Measurements from ENCODE around the gene POLK. TPM values are rescaled to one million over a fixed set of nuclear protein-coding genes. Genes with fewer than 3 reads are reported as not detected.

The POLK gene
- total RNA-seq, 3 donors from 2014 or later = 44.0 to 58.4 (median 44.9) TPM

DNA sequence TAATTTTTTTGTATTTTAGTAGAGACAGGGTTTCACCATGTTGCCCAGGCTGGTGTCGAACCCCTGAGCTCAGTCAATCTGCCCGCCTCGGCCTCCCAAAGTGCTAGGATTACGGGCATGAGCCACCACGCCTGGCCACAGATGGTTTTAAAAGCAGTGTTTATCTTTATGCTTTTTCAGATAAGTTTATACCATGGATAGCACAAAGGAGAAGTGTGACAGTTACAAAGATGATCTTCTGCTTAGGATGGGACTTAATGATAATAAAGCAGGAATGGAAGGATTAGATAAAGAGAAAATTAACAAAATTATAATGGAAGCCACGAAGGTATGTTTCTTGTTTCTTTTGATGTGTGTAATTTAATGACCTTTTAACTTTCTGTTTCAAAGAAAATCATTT is 35.1 kb downstream of the POLK start:
- intact Hi-C loops (cut with DNase I; ENCODE audit: low total_unique reads) = no loop called here
- TF ChIP-seq, protein P1, sequence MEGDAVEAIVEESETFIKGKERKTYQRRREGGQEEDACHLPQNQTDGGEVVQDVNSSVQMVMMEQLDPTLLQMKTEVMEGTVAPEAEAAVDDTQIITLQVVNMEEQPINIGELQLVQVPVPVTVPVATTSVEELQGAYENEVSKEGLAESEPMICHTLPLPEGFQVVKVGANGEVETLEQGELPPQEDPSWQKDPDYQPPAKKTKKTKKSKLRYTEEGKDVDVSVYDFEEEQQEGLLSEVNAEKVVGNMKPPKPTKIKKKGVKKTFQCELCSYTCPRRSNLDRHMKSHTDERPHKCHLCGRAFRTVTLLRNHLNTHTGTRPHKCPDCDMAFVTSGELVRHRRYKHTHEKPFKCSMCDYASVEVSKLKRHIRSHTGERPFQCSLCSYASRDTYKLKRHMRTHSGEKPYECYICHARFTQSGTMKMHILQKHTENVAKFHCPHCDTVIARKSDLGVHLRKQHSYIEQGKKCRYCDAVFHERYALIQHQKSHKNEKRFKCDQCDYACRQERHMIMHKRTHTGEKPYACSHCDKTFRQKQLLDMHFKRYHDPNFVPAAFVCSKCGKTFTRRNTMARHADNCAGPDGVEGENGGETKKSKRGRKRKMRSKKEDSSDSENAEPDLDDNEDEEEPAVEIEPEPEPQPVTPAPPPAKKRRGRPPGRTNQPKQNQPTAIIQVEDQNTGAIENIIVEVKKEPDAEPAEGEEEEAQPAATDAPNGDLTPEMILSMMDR (IDR thresholded peaks at IDR 0.05) = no peak
- TF ChIP-seq POLR2AphosphoS5 (IDR thresholded peaks at IDR 0.05) = no peak
- TF ChIP-seq POLR2A (IDR thresholded peaks at IDR 0.05) = no peak
- Histone ChIP-seq H3K9me3 (no peaks in the 10 kb centered on the region), H3K27ac (no peak overlapping the region), H3K4me3 (no peak overlapping the region), H3K27me3 (no peaks in the 10 kb centered on the region), H3K36me3 (no peaks in the 10 kb centered on the region), H3K4me1 (no peaks in the 10 kb centered on the region)
- DNase-seq (ENCODE audit: low spot score in 2 of 2) = no peak

DNA sequence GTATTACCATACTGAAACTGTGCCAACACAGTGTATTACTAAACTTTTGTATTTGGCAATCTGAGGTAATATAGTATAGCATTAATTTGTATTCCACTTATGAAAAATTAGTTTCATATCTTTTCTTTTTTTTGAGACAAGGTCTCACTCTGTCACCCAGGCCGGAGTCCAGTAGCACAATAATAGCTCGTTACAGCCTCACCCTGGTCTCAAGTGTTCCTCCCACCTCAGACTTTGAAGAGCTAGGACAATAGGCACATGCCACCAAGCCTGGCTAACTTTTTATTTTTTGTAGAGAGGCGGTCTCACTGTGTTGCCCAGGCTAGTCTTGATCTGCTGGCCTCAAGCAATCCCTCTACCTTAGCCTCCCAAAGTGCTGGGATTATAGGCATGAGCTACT is 36.1 kb downstream of the POLK start:
- Histone ChIP-seq H3K4me3 (no peak overlapping the region), H3K27me3 (no peaks in the 10 kb centered on the region), H3K9me3 (no peaks in the 10 kb centered on the region), H3K4me1 (no peaks in the 10 kb centered on the region), H3K36me3 (no peaks in the 10 kb centered on the region), H3K27ac (no peak overlapping the region)
- intact Hi-C loops (cut with DNase I; ENCODE audit: low total_unique reads) = no loop called here
- no peak for DNase-seq (ENCODE audit: low spot score in 2 of 2)
- TF ChIP-seq POLR2A (IDR thresholded peaks at IDR 0.05) (no peak), POLR2AphosphoS5 (IDR thresholded peaks at IDR 0.05) (no peak)
- TF ChIP-seq, protein P1 (IDR thresholded peaks at IDR 0.05) = no peak

GRCh38 chr5:75550597-75550996 is 38.9 kb downstream of the POLK start:
- H3K36me3 ChIP-seq = no peaks in the 10 kb centered on the region
- no peak overlapping the region for H3K4me3 ChIP-seq
- no peak for DNase-seq (ENCODE audit: low spot score in 2 of 2)
- H3K27me3 ChIP-seq = no peaks in the 10 kb centered on the region
- no peaks in the 10 kb centered on the region for H3K4me1 ChIP-seq
- TF ChIP-seq POLR2AphosphoS5 (IDR thresholded peaks at IDR 0.05) (no peak), POLR2A (IDR thresholded peaks at IDR 0.05) (no peak)
- TF ChIP-seq, protein P1 (IDR thresholded peaks at IDR 0.05) = no peak
- H3K27ac ChIP-seq = no peak overlapping the region
- H3K9me3 ChIP-seq = no peaks in the 10 kb centered on the region
- intact Hi-C loops (cut with DNase I; ENCODE audit: low total_unique reads) = no loop called here

DNA sequence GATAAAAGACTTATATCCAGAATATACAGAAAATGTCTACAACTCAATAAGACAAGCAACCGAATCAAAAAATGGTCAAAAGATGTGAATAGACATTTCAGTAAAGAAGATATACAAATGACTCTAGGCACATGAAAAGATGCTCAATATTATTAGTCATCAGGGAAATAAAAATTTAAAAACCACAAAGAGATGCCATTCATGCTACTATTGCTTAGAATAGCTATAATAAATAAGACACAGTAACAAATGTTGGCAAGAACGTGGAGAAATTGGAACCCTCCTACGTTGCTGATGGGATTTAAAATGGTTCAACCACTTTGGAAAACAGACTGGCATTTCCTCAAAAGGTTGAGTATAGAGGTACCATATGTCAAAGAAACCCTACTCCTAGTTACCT is 39.8 kb downstream of the POLK start:
- Histone ChIP-seq H3K4me3 (no peak overlapping the region), H3K9me3 (no peaks in the 10 kb centered on the region), H3K36me3 (no peaks in the 10 kb centered on the region), H3K27ac (no peak overlapping the region), H3K27me3 (no peaks in the 10 kb centered on the region), H3K4me1 (no peaks in the 10 kb centered on the region)
- DNase-seq (ENCODE audit: low spot score in 2 of 2) = no peak
- intact Hi-C loops (cut with DNase I; ENCODE audit: low total_unique reads) = no loop called here
- TF ChIP-seq POLR2AphosphoS5 (IDR thresholded peaks at IDR 0.05) (no peak), POLR2A (IDR thresholded peaks at IDR 0.05) (no peak)
- TF ChIP-seq, protein P1 (IDR thresholded peaks at IDR 0.05) = no peak

- Histone ChIP-seq H3K27ac (no peak overlapping the region), H3K4me1 (no peaks in the 10 kb centered on the region), H3K4me3 (no peak overlapping the region), H3K36me3 (no peaks in the 10 kb centered on the region), H3K27me3 (no peaks in the 10 kb centered on the region), H3K9me3 (no peaks in the 10 kb centered on the region)
- intact Hi-C loops (cut with DNase I; ENCODE audit: low total_unique reads) = no loop called here
- no peak for DNase-seq (ENCODE audit: low spot score in 2 of 2)
- TF ChIP-seq POLR2A (IDR thresholded peaks at IDR 0.05) = no peak
- no peak for TF ChIP-seq POLR2AphosphoS5 (IDR thresholded peaks at IDR 0.05)
- TF ChIP-seq, protein P1 (IDR thresholded peaks at IDR 0.05) = no peak
These were observed 41.1 kb downstream of the POLK start for GRCh38 chr5:75552764-75553163.

Measured in breast epithelium (tissue), 4 donors.